PFSK-1 (cell line): ENCODE data around the gene PTBP3.

Source experiments
- POLR2AphosphoS5 ChIP-seq: IDR thresholded peaks from 2 replicates; pipeline ENCODE4 v1.6.1; 2012; ENCODE audit warnings: low read depth, mild to moderate bottlenecking, control low read depth, low read length, moderate library complexity
- SIN3A ChIP-seq: IDR thresholded peaks from 2 replicates; pipeline ENCODE4 v1.6.1; 2012; ENCODE audit warnings: mild to moderate bottlenecking, low read length, moderate library complexity, borderline replicate concordance; ENCODE audit not compliant: insufficient read depth

DNA sequence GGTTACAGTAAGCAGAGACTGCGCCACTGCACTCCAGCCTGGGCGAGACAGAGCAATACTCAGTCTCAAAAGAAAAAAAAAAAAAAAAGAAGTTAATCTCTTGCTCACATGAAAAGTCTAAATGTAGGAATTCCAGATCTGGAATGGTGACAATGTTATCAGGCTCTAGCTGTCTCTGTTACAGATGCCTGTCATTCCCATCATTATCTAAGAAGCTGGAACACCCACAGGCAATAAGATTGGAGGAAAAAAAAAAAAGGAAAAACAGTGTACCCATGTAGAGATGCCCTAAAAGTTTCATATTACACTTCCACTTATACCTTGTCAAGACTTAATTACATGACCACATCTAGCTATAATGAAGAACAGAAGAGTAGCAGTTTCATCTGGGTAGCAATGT is 38.2 kb downstream of the PTBP3 start:
- TF ChIP-seq POLR2AphosphoS5 (no peak), SIN3A (no peak)
